ENCODE measurements around the gene REEP6. TPM values are rescaled to one million over a fixed set of nuclear protein-coding genes. Genes with fewer than 3 reads are reported as not detected.

Gene REEP6
- total and polyA plus RNA-seq, 4 donors = 2.5 to 7.6 (median 4.9) TPM

- no peak for ATAC-seq (ENCODE audit: insufficient read depth, low FRiP score)
- no peak for DNase-seq
- Histone ChIP-seq H3K4me3 (no peak overlapping the region), H3K27ac (ENCODE audit: low read depth in 1 of 2, low read length in 1 of 2) (no peak overlapping the region), H3K9ac (ENCODE audit: insufficient read depth in 1 of 2, low read length in 2 of 2) (no peak overlapping the region), H3K27me3 (ENCODE audit: control insufficient read depth in 3 of 3, insufficient read depth in 3 of 3, low read length in 2 of 3) (peaks cover 13 to 32% (median 30%) of the 10 kb centered on the region in 3 donors), H3K4me1 (ENCODE audit: control insufficient read depth in 5 of 5, insufficient read depth in 5 of 5, low read length in 5 of 5) (peaks cover 0 to 8% (median 3%) of the 10 kb centered on the region in 5 donors), H3K9me3 (ENCODE audit: control insufficient read depth in 4 of 4, insufficient read depth in 3 of 4, low read length in 3 of 4) (peaks cover 0 to 16% (median 0%) of the 10 kb centered on the region in 4 donors), H3K36me3 (ENCODE audit: control insufficient read depth in 4 of 4, insufficient read depth in 4 of 4, low read length in 4 of 4) (no peaks in the 10 kb centered on the region)
- WGBS, 2 donors = 76 to 80% methylated on average over 15 to 18 of the region's 18 CpGs
- TF ChIP-seq CTCF (IDR thresholded peaks at IDR 0.05; ENCODE audit: control extremely low read depth, extremely low read depth) = no peak
Observed at GRCh38 chr19:1526979-1527649, 36.1 kb downstream of the REEP6 start.

- ATAC-seq (ENCODE audit: insufficient read depth, low FRiP score) = no peak
Observed at GRCh38 chr19:1527650-1528309, 36.8 kb downstream of the REEP6 start.

GRCh38 chr19:1528596-1529429 lies 37.8 kb downstream of the REEP6 start:
- no peak for DNase-seq

More at GRCh38 chr19:1527650-1528309, 36.8 kb downstream of the REEP6 start:
- peaks cover 0 to 16% (median 0%) of the 10 kb centered on the region in 4 donors for H3K9me3 ChIP-seq (ENCODE audit: control insufficient read depth in 4 of 4, insufficient read depth in 3 of 4, low read length in 3 of 4)
- no peaks in the 10 kb centered on the region for H3K36me3 ChIP-seq (ENCODE audit: control insufficient read depth in 4 of 4, insufficient read depth in 4 of 4, low read length in 4 of 4)
- WGBS, 2 donors = 75 to 85% methylated on average over 27 of the region's 27 CpGs
- no peak for DNase-seq
- no peak for TF ChIP-seq CTCF (IDR thresholded peaks at IDR 0.05; ENCODE audit: control extremely low read depth, extremely low read depth)
- H3K4me3 ChIP-seq = no peak overlapping the region
- no peak overlapping the region for H3K27ac ChIP-seq (ENCODE audit: low read depth in 1 of 2, low read length in 1 of 2)
- peaks cover 13 to 30% (median 29%) of the 10 kb centered on the region in 3 donors for H3K27me3 ChIP-seq (ENCODE audit: control insufficient read depth in 3 of 3, insufficient read depth in 3 of 3, low read length in 2 of 3)
- H3K9ac ChIP-seq (ENCODE audit: insufficient read depth in 1 of 2, low read length in 2 of 2) = no peak overlapping the region
- peaks cover 0 to 8% (median 3%) of the 10 kb centered on the region in 5 donors for H3K4me1 ChIP-seq (ENCODE audit: control insufficient read depth in 5 of 5, insufficient read depth in 5 of 5, low read length in 5 of 5)

More at GRCh38 chr19:1528596-1529429, 37.8 kb downstream of the REEP6 start:
- WGBS, 2 donors = 77 to 82% methylated on average over 21 of the region's 23 CpGs
- Histone ChIP-seq H3K4me1 (ENCODE audit: control insufficient read depth in 5 of 5, insufficient read depth in 5 of 5, low read length in 5 of 5) (peaks cover 0 to 6% (median 3%) of the 10 kb centered on the region in 5 donors), H3K27ac (ENCODE audit: low read depth in 1 of 2, low read length in 1 of 2) (no peak overlapping the region), H3K9ac (ENCODE audit: insufficient read depth in 1 of 2, low read length in 2 of 2) (no peak overlapping the region), H3K27me3 (ENCODE audit: control insufficient read depth in 3 of 3, insufficient read depth in 3 of 3, low read length in 2 of 3) (peaks cover 13 to 29% (median 21%) of the 10 kb centered on the region in 3 donors), H3K4me3 (no peak overlapping the region), H3K36me3 (ENCODE audit: control insufficient read depth in 4 of 4, insufficient read depth in 4 of 4, low read length in 4 of 4) (no peaks in the 10 kb centered on the region), H3K9me3 (ENCODE audit: control insufficient read depth in 4 of 4, insufficient read depth in 3 of 4, low read length in 3 of 4) (peaks cover 0 to 12% (median 0%) of the 10 kb centered on the region in 4 donors)
- no peak for TF ChIP-seq CTCF (IDR thresholded peaks at IDR 0.05; ENCODE audit: control extremely low read depth, extremely low read depth)
- ATAC-seq (ENCODE audit: insufficient read depth, low FRiP score) = no peak

Measured in lung (tissue), 12 donors.